SKM-1 treated with dmso at 0.1 percent for 144 hours (cell line): ENCODE results near the gene DEPP1.

Experiments used
- DNase-seq: peaks from one replicate; lab custom pipeline; 2025; ENCODE audit not compliant: unreplicated experiment; lab: John Stamatoyannopoulos, UW

DEPP1 gene

GRCh38 chr10:44980309-44981171 is 1.9 kb upstream of the DEPP1 start:
- DNase-seq, result no peak

GRCh38 chr10:44979281-44980191 is 927 bp upstream of the DEPP1 start:
- DNase-seq, result no peak

GRCh38 chr10:44978213-44978569 is 418 bp downstream of the DEPP1 start:
- no peak for DNase-seq

- no peak for DNase-seq
These were observed 1.1 kb downstream of the DEPP1 start for GRCh38 chr10:44977287-44978212.

- DNase-seq, result no peak
These were observed 2.0 kb downstream of the DEPP1 start for GRCh38 chr10:44976352-44977198.

- DNase-seq, result no peak
These were observed 2.9 kb downstream of the DEPP1 start for GRCh38 chr10:44975431-44976331.

GRCh38 chr10:44974628-44975430 is 3.8 kb downstream of the DEPP1 start:
- peak; percentile 25 for DNase-seq

- DNase-seq, result no peak
These were observed 4.5 kb downstream of the DEPP1 start for GRCh38 chr10:44974082-44974627.

GRCh38 chr10:44973323-44974081 is 5.1 kb downstream of the DEPP1 start:
- DNase-seq, result no peak

GRCh38 chr10:44972874-44973306 is 5.7 kb downstream of the DEPP1 start:
- no peak for DNase-seq

- DNase-seq, result no peak
These were observed 6.5 kb downstream of the DEPP1 start for GRCh38 chr10:44971935-44972757.

- peak; percentile 18 for DNase-seq
These were observed 7.2 kb downstream of the DEPP1 start for GRCh38 chr10:44971434-44971833.

- no peak for DNase-seq
These were observed 7.7 kb downstream of the DEPP1 start for GRCh38 chr10:44970812-44971395.

GRCh38 chr10:44969854-44970253 is 8.8 kb downstream of the DEPP1 start:
- DNase-seq, result no peak

- DNase-seq, result peak; percentile 81
These were observed 9.9 kb downstream of the DEPP1 start for GRCh38 chr10:44968500-44969400.
